NCI-H524 treated with DMSO at 0.1 percent for 48 hours (cell line): ENCODE results near the gene ZNF75A.
"Not testable (repeated sequence)": the region's sequence is repeated elsewhere in the genome, so short reads cannot be mapped to it uniquely, and the experiment has no call there.

Experiments
- DNase-seq: peaks from one replicate; lab custom pipeline; 2025; lab: John Stamatoyannopoulos, UW

Gene ZNF75A

DNA sequence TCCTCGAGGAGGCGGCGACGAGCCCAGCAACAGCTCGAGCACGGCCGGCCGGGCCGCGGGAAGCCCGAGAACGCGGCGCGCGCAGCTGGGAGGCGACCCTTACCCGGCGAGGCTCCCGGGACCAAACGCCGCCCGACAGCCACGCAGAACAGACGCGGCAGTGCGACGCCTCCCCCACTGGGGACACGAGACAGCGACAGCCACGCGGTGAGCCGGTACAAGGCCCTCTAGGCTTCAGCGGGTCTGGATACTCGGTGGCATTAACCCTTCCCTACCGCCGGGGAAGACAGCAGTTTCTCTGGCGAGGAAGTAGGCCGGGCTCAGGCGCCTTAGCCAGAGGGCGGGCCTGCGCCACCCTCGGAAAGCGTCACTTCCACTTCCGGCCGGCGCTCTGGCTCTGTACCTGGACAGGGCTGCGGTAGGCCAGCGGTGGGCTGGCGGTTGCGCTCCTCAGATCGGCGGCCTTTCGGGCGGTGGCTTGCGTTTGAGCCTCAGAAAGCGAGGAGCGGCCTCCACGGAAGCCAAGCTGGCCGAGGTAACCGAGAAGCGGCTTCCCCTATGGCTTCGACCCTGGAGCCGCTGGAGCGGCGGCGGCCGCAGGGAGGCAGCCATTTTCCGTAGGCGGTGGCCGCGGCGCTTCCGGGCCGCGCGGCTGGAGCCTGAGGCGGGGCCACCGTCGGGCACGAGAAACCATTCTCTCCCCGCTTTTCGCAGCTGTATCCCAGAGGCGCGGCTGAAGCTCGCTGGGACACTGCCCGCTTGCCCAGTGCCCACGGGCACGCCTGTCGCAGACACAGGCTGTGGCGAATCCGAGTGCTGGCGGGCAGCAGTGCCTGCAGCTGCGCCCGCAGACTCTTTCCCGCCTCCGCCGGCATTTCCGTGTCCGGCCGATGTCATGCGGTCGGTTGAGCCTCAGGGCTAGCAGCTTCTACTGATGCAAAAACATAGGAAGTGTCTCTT lies at the start of gene ZNF75A, which contains the start of gene TIGD7:
Gene ZNF75A (plus strand): TSS at position 389 of the 960 bp plus-strand sequence. CDS start 2,932 bp downstream, outside the sequence.
Gene TIGD7 (minus strand): TSS at position 322 of the 960 bp plus-strand sequence. CDS start 4,816 bp downstream, outside the sequence.
- peak; percentile 76 for DNase-seq

GRCh38 chr16:3256146-3256865 lies 49.0 kb upstream of the ZNF75A start, which contains the start of gene MEFV:
Gene MEFV, minus strand, starts transcription at chr16:3256633. Its CDS starts 46 bp downstream, at chr16:3256587.
- no peak for DNase-seq

- no peak for DNase-seq
Measured at GRCh38 chr16:3256866-3257465, 48.3 kb upstream of the ZNF75A start.

DNA sequence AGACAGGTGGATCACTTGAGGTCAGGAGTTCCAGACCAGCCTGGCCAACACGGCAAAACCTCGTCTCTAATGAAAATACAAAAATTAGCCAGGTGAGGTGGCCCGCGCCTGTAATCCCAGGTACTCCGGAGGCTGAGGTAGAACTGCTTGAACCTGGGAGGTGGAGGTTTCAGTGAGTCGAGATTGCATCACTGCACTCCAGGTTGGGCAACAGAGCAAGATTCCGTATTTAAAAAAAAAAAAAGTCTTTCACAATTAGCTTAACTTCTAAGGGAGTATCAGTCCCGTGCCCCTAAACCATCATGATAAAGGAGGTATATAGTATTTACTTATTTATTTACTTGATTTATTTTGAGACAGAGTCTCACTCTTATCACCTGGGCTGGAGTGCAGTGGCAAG lies 45.5 kb upstream of the ZNF75A start:
- DNase-seq: no peak

GRCh38 chr16:3262517-3262916 lies 42.8 kb upstream of the ZNF75A start:
- DNase-seq: no peak

GRCh38 chr16:3264137-3265036 lies 40.9 kb upstream of the ZNF75A start:
- peak; percentile 95 for DNase-seq

- no peak for DNase-seq
Measured at GRCh38 chr16:3266873-3267537, 38.3 kb upstream of the ZNF75A start.

DNA sequence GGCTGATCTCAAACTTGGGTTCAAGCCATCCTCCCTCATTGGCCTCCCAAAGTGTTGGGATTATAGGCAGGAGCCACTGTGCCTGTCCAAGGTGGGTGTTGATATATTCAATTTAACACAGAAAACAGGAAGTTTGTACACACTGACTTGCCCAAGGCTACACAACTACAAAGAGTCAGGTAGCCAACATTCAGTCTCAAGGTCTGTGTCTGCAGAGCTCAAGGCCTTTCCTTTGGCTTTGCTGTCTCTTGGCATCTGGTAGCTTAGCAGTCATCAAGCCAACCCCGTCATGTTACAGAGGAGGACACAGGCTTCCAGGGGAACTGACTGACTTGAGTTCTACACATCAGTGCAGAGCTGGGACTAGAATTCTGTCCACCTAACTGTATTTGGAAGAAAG lies 37.0 kb upstream of the ZNF75A start:
- DNase-seq: no peak

DNA sequence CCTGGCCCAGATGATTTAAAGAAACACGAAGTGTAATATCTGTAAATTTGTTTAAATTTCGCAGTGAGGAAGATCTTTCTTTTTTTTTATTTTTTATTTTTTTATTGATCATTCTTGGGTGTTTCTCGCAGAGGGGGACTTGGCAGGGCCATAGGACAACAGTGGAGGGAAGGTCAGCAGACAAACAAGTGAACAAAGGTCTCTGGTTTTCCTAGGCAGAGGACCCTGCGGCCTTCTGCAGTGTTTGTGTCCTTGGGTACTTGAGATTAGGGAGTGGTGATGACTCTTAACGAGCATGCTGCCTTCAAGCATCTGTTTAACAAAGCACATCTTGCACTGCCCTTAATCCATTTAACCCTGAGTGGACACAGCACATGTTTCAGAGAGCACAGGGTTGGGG lies 34.6 kb upstream of the ZNF75A start:
- not testable (repeated sequence) for DNase-seq

DNA sequence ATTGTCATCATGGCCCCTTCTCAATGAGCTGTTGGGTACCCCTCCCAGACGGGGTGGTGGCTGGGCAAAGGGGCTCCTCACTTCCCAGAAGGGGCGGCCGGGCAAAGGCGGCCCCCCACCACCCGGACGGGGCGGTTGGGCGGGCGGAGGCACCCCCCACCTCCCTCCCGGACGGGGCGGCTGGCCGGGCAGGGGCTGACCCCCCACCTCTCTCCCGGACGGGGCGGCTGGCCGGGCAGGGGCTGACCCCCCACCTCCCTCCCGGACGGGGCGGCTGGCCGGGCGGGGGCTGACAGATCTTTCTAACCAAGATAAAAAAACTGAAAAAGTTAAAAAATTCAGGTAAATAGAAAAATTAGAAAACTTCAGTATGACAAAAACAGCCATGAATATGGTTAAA lies 34.0 kb upstream of the ZNF75A start:
- DNase-seq: not testable (repeated sequence)

GRCh38 chr16:3274490-3274889 lies 30.8 kb upstream of the ZNF75A start:
- DNase-seq: no peak

GRCh38 chr16:3274947-3275346 lies 30.4 kb upstream of the ZNF75A start:
- DNase-seq: no peak

DNA sequence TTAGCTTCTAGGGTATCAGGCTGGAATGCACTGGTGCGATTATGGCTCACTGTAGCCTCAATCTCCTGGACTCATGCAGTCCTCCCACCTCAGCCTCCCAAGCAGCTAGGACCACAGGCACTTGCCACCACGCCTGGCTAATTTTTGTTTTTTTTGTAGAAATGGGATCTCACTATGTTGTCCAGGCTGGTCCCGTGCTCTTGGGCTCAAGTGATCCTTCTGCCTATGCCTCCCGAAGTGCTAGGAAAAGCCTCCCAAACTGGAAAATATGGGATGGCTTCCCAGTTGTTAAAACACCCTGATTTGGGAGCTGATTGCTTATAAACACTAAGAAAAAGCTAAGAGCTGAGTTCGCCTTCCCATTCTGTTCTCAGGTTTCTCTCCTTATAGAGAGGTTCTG lies 28.6 kb upstream of the ZNF75A start:
- no peak for DNase-seq

- DNase-seq: no peak
Measured at GRCh38 chr16:3281222-3281820, 24.0 kb upstream of the ZNF75A start.

DNA sequence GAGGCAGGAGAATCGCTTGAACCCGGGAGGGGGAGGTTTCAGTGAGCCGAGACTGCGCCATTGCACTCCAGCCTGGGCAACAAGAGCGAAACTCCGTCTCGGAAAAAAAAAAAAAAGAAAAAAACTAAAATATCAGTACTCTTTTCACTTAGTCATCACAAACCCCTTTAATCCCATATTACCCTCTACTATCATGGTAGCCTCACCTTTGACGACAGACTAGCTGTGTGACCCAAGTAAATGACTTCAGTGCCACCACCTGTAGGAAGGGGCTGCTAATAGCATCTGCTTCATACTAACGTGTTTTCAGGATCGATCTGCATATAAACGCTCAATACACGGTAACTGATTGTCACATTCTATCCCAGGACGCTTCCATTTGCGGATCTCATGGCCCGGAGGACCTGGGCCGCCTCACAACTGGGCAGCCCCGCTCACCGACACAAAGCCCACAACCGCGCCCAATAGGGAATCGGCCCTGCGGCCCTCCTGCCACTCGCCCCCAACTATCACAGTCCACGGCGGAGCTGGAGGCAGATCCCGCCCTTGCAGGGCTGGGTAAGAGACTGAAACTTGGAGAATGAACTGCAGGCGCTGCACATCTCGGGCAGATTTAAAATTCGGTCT lies 23.1 kb upstream of the ZNF75A start:
- peak; percentile 75 for DNase-seq

- DNase-seq: peak; percentile 95
Measured at GRCh38 chr16:3282730-3283542, 22.4 kb upstream of the ZNF75A start, which contains the start of gene ZNF263. Gene ZNF263, plus strand, starts transcription at chr16:3283491. Its CDS starts 328 bp downstream, at chr16:3283819.

DNA sequence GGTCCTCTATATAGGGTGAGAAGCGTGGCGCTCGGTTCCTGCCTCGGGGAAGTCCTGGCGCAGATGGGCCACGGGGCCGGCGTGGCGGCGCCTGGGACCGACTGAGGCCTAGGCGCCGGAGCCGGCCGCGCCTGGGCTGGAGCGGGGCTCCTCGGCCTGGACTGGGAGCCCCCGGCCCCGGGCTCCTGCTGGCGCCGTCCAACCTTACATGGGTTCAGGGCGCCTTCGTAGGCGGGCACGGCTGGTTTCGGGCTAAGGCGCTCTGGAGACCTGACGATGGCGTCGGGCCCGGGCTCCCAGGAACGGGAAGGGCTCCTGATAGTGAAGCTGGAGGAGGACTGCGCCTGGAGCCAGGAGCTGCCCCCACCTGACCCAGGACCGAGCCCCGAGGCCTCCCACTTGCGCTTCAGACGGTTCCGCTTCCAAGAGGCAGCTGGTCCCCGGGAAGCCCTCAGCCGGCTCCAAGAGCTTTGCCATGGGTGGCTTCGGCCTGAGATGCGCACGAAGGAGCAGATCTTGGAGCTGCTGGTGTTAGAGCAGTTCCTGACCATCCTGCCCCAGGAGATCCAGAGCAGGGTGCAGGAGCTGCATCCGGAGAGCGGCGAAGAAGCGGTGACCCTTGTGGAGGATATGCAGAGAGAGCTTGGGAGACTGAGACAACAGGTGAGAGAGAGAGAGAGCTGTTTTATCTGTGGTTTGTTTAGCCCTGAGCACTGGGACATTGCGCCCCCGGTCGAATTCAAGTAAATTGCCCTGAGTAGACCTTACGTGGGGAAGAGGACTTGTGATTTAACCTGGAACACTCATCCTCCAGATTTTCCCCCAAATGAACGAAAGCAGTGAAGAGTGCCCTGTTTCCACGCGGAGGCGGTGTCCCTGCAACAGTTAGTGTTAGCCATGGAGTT lies 21.5 kb upstream of the ZNF75A start:
- DNase-seq: no peak

- no peak for DNase-seq
Measured at GRCh38 chr16:3285131-3285530, 20.2 kb upstream of the ZNF75A start.
